ENCODE data around the gene MMS19. TPM values are rescaled to one million over a fixed set of nuclear protein-coding genes. Genes with fewer than 3 reads are reported as not detected.

The MMS19 gene
- total RNA-seq, 1 donor from 2014 or later = 88.7 TPM

DNA sequence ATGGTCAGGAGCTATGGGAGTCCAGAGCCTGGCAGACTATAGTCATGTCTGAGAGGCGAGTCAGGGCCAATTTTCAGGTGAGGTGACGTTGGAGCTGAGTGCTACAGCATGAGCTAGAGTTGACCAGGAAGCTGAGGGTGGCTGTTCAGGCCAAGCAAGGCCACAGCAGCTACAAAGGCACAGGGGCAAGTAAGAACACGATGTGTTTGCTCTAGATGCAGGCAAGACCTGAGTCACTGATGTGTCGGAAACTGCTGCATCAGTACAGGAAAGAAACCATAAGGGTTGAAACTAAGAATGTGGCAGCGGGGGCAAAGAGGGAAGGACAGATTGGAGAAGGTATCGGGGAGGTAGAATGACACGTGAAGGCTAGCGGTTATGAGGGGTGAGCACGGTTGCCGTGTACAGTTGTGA lies 85.3 kb downstream of the MMS19 start:
- Mint-ChIP-seq H3K4me1 (peaks cover 13% of the 10 kb centered on the region), H3K36me3 (ENCODE audit: low read depth) (no peaks in the 10 kb centered on the region), H3K27me3 (ENCODE audit: low read depth) (no peaks in the 10 kb centered on the region), H3K4me3 (no peak overlapping the region), H3K27ac (ENCODE audit: unreplicated experiment) (no peak overlapping the region), H3K9me3 (no peaks in the 10 kb centered on the region)
- DNase-seq (ENCODE audit: low read depth, low spot score) = no peak
- TF ChIP-seq CTCF (conservative IDR thresholded peaks at IDR 0.05) = no peak

DNA sequence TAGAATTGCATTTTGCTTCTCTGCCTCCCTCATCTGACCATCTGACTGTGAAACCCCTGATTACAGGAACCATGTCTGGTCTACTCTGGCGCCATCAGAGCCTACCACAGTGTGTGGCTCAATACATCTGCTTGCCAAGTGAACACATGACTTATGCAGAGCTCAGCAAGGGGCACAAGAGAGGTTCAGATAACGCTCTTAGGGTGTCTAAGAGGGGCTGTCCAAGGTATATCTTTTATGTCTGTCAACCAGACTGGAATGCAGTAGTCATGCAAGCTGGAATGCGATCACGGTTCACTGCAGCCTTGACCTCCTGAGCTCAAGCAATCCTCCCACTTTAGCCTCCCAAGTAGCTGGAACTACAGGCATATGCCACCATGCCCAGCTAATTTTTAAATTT lies 86.8 kb downstream of the MMS19 start:
- no peak overlapping the region for H3K27ac Mint-ChIP-seq (ENCODE audit: unreplicated experiment)
- H3K9me3 Mint-ChIP-seq = no peaks in the 10 kb centered on the region
- TF ChIP-seq CTCF (conservative IDR thresholded peaks at IDR 0.05) = no peak
- H3K4me1 Mint-ChIP-seq = peaks cover 17% of the 10 kb centered on the region
- no peaks in the 10 kb centered on the region for H3K36me3 Mint-ChIP-seq (ENCODE audit: low read depth)
- no peaks in the 10 kb centered on the region for H3K27me3 Mint-ChIP-seq (ENCODE audit: low read depth)
- DNase-seq (ENCODE audit: low read depth, low spot score) = no peak
- no peak overlapping the region for H3K4me3 Mint-ChIP-seq

DNA sequence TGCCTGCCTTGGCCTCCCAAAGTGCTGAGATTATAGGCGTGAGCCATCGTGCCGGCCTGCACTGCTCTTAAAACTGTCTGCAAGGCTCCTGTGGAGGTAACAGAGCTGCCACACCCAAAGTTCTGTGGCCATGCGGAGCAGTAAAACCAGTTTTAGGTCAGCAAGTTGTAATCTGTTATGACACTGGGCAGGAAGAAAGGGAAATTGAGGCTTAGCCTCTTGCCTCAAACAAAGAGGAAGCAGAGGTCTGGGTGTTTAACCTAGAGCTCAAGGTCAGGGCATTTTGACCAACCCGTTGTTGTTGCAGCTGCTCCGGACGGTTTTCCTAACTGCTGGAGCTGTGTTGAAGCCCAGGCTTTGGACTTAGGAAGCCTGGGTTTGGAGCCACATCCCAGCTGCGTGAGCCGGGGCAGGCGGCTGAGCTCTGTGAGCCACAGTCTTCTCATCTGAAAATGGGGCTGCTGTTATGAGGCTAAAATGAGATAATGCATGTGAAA lies 89.7 kb downstream of the MMS19 start:
- no peak overlapping the region for H3K27ac Mint-ChIP-seq (ENCODE audit: unreplicated experiment)
- H3K9me3 Mint-ChIP-seq = no peaks in the 10 kb centered on the region
- H3K36me3 Mint-ChIP-seq (ENCODE audit: low read depth) = no peaks in the 10 kb centered on the region
- peaks cover 10% of the 10 kb centered on the region for H3K4me1 Mint-ChIP-seq
- H3K27me3 Mint-ChIP-seq (ENCODE audit: low read depth) = no peaks in the 10 kb centered on the region
- no peak for DNase-seq (ENCODE audit: low read depth, low spot score)
- TF ChIP-seq CTCF (conservative IDR thresholded peaks at IDR 0.05) = no peak
- H3K4me3 Mint-ChIP-seq = no peak overlapping the region

Other genes with a start within 250 kb of the MMS19 start
- 30.3 and 32.1 TPM in 2 replicates for gene ARHGAP19, start 205.8 kb downstream of the MMS19 start, total RNA-seq
- 1.6 and 2.2 TPM in 2 replicates for gene FRAT1, start 179.2 kb downstream of the MMS19 start, total RNA-seq
- gene FRAT2, start 163.7 kb downstream of the MMS19 start, total RNA-seq = 8.6 and 8.8 TPM in 2 replicates
- gene RRP12, start 97.1 kb downstream of the MMS19 start, total RNA-seq = 42.1 and 42.6 TPM in 2 replicates
- 313 and 337 TPM in 2 replicates for gene PGAM1, start 72.2 kb downstream of the MMS19 start, total RNA-seq
- gene EXOSC1, start 52.4 kb downstream of the MMS19 start, total RNA-seq = 40.3 and 41.8 TPM in 2 replicates
- 58.1 and 58.2 TPM in 2 replicates for gene ZDHHC16, start 52.2 kb downstream of the MMS19 start, total RNA-seq
- gene UBTD1, start 502 bp upstream of the MMS19 start, total RNA-seq = 6.5 and 8.7 TPM in 2 replicates
- gene ANKRD2, start 74.4 kb upstream of the MMS19 start, total RNA-seq = not detected in 2 replicates
- gene HOGA1, start 86.0 kb upstream of the MMS19 start, total RNA-seq = 0.23 and 0.36 TPM in 2 replicates
- gene C10orf62, start 91.3 kb upstream of the MMS19 start, total RNA-seq = not detected in 2 replicates
- gene MORN4, start 135.1 kb upstream of the MMS19 start, total RNA-seq = 25.9 and 27.2 TPM in 2 replicates
- gene PI4K2A, start 142.2 kb upstream of the MMS19 start, total RNA-seq = 19.3 and 19.4 TPM in 2 replicates
- gene AVPI1, start 188.8 kb upstream of the MMS19 start, total RNA-seq = 2.4 and 3.3 TPM in 2 replicates
- gene MARVELD1, start 215.3 kb upstream of the MMS19 start, total RNA-seq = 52.3 and 52.8 TPM in 2 replicates
- 24.6 and 26.9 TPM in 2 replicates for gene ZFYVE27, start 238.7 kb upstream of the MMS19 start, total RNA-seq

Data from neural crest cell (in vitro differentiated cells).